Transverse colon (tissue), 4 donors: Measurements from ENCODE around the gene FAM13A. TPM values are rescaled to one million over a fixed set of nuclear protein-coding genes. Genes with fewer than 3 reads are reported as not detected.

Source experiments
- DNase-seq: peaks from one replicate; pipeline ENCODE4 v3.0.0-alpha.2; 2019
- H3K27ac ChIP-seq, 4 donors: fragments of 200-600 bp; sonication (generic); 2 replicates each; pipeline ENCODE4 v1.5.1; 2016 to 2018; ENCODE audit warnings: inconsistent platforms in 4 of 4
- H3K27me3 ChIP-seq: fragments of 200-600 bp; sonication (generic); 2 replicates; pipeline ENCODE4 v1.5.1; 2017; ENCODE audit warnings: inconsistent platforms
- H3K36me3 ChIP-seq, 4 donors: fragments of 200-600 bp; sonication (generic); 2 replicates each; pipeline ENCODE4 v1.5.1; 2017 to 2019; ENCODE audit warnings: inconsistent platforms in 4 of 4
- H3K4me1 ChIP-seq, 4 donors: fragments of 200-600 bp; sonication (generic); 2 replicates each; pipeline ENCODE4 v1.5.1; 2017 to 2020; ENCODE audit warnings: inconsistent platforms in 4 of 4
- H3K4me3 ChIP-seq, 4 donors: fragments of 200-600 bp; sonication (generic); 1 replicate in 1 of 4; 2 replicates in 3 of 4; pipeline versions ENCODE4 v1.5.1 to v1.6.1; 2017 to 2019; ENCODE audit warnings: inconsistent platforms in 4 of 4
- H3K9me3 ChIP-seq, 2 donors: fragments of 200-600 bp; sonication (generic); 2 replicates each; pipeline ENCODE4 v1.5.1; 2017 to 2019; ENCODE audit warnings: inconsistent platforms in 2 of 2
- CTCF ChIP-seq, 5 experiments: fragments of 200-600 bp in 3 of 5; fragments of 450-650 bp in 2 of 5; sonication (generic) in 3 of 5; IDR thresholded peaks; 1 replicate in 2 of 5; 2 replicates in 3 of 5; pipeline ENCODE4 v1.5.1; 2016 to 2017; ENCODE audit warnings: antibody characterized with exemption in 5 of 5, inconsistent platforms in 3 of 5, mild to moderate bottlenecking in 2 of 5, moderate library complexity in 1 of 5
- EP300 ChIP-seq: sonication (generic); formaldehyde crosslinking; IDR thresholded peaks from one replicate; pipeline ENCODE4 v1.6.1; 2017; ENCODE audit warnings: antibody characterized with exemption, low read depth
- POLR2A ChIP-seq: fragments of 450-650 bp; IDR thresholded peaks from one replicate; pipeline ENCODE4 v1.6.1; 2016; ENCODE audit warnings: antibody characterized with exemption, mild to moderate bottlenecking, moderate library complexity
- POLR2AphosphoS5 ChIP-seq, 3 donors: sonication (generic); formaldehyde crosslinking; IDR thresholded peaks; one replicate each; pipeline ENCODE4 v1.6.1; 2016; ENCODE audit warnings: antibody characterized with exemption in 3 of 3
- WGBS, 2 donors: methylation state at CpG; one replicate each; pipeline ENCODE4 v1.1.5; 2018; ENCODE audit warnings: low coverage in 1 of 2; 5-methylcytosine and 5-hydroxymethylcytosine counted together
- in situ Hi-C, 4 donors: fragments of 200-750 bp; cut with MboI; loops; one replicate each; pipeline versions ENCODE4 v1.15.0 to v1.15.1; 2017; ENCODE audit warnings: low sequenced_read_pairs in 3 of 4, low pct_ligation_motif_present in 1 of 4, low pct_unique_long_range_greater_than_20kb in 1 of 4
- intact Hi-C: fragments of 100-400 bp; cut with DNase I; formaldehyde crosslinking; loops from one replicate; pipeline ENCODE4 v1.15.1; 2023; ENCODE audit warnings: low total_unique reads
- total RNA-seq, 4 donors: library from RNA; depleted of rRNA; stranded (reverse); fragments of >200 nt; gene quantifications; one replicate each; pipeline ENCODE4 v1.1.0, GENCODE V29; 2016

The FAM13A gene
- total RNA-seq, 4 donors from 2014 or later, result 57.6 to 88.6 (median 67.6) TPM

- in situ Hi-C loops (no loop called here), intact Hi-C loops (no loop called here)
- H3K27ac ChIP-seq, result no peak overlapping the region
- TF ChIP-seq POLR2AphosphoS5 (IDR thresholded peaks at IDR 0.05) (no peak), POLR2A (no peak), CTCF (IDR thresholded peaks at IDR 0.05) (no peak), EP300 (no peak)
- H3K4me3 ChIP-seq, result no peak overlapping the region
- no peaks in the 10 kb centered on the region for H3K27me3 ChIP-seq
- peaks cover 0 to 9% (median 3%) of the 10 kb centered on the region in 4 donors for H3K36me3 ChIP-seq
- H3K4me1 ChIP-seq, result no peaks in the 10 kb centered on the region
- no peaks in the 10 kb centered on the region for H3K9me3 ChIP-seq
- 79 to 80% methylated on average over 4 of the region's 4 CpGs for WGBS, 2 donors
- DNase-seq, result no peak
Measured at GRCh38 chr4:88771883-88772450, 285.0 kb downstream of the FAM13A start.

- H3K9me3 ChIP-seq, result no peaks in the 10 kb centered on the region
- no peaks in the 10 kb centered on the region for H3K27me3 ChIP-seq
- H3K36me3 ChIP-seq, result no peaks in the 10 kb centered on the region
- in situ Hi-C loops (no loop called here), intact Hi-C loops (no loop called here)
- no peak for TF ChIP-seq EP300
- no peak for TF ChIP-seq POLR2AphosphoS5 (IDR thresholded peaks at IDR 0.05)
- no peak for TF ChIP-seq POLR2A
- H3K4me3 ChIP-seq, result no peak overlapping the region
- H3K27ac ChIP-seq, result no peak overlapping the region
- DNase-seq, result no peak
- 64 to 69% methylated on average over 2 of the region's 2 CpGs for WGBS, 2 donors
- H3K4me1 ChIP-seq, result no peaks in the 10 kb centered on the region
Measured at GRCh38 chr4:88765729-88766128, 291.3 kb downstream of the FAM13A start.

- in situ Hi-C loops (no loop called here), intact Hi-C loops (no loop called here)
- no peaks in the 10 kb centered on the region for H3K9me3 ChIP-seq
- 85 to 86% methylated on average over 6 of the region's 6 CpGs for WGBS, 2 donors
- no peak overlapping the region for H3K4me3 ChIP-seq
- no peak overlapping the region for H3K27ac ChIP-seq
- TF ChIP-seq CTCF (IDR thresholded peaks at IDR 0.05), result no peak
- TF ChIP-seq POLR2AphosphoS5 (IDR thresholded peaks at IDR 0.05), result no peak
- TF ChIP-seq EP300, result no peak
- TF ChIP-seq POLR2A, result no peak
- no peak for DNase-seq
- no peaks in the 10 kb centered on the region for H3K4me1 ChIP-seq
- no peaks in the 10 kb centered on the region for H3K27me3 ChIP-seq
- peaks cover 0 to 6% (median 0%) of the 10 kb centered on the region in 4 donors for H3K36me3 ChIP-seq
Measured at GRCh38 chr4:88763075-88763474, 293.9 kb downstream of the FAM13A start.

- no peak for DNase-seq
- intact Hi-C loops, result no loop called here
Measured at GRCh38 chr4:88761861-88762523, 295.0 kb downstream of the FAM13A start.

More at GRCh38 chr4:88761861-88762523, 295.0 kb downstream of the FAM13A start:
- Histone ChIP-seq H3K36me3 (peaks cover 0 to 6% (median 0%) of the 10 kb centered on the region in 4 donors), H3K27ac (no peak overlapping the region), H3K4me1 (no peaks in the 10 kb centered on the region), H3K27me3 (no peaks in the 10 kb centered on the region), H3K9me3 (no peaks in the 10 kb centered on the region), H3K4me3 (no peak overlapping the region)
- TF ChIP-seq CTCF (IDR thresholded peaks at IDR 0.05) (no peak), EP300 (no peak), POLR2AphosphoS5 (IDR thresholded peaks at IDR 0.05) (no peak), POLR2A (no peak)
- 91 to 100% methylated on average over 1 to 2 of the region's 2 CpGs for WGBS, 2 donors
- in situ Hi-C loops, result no loop called here
